ENCODE data around the gene SETD2.

Gene SETD2

DNA sequence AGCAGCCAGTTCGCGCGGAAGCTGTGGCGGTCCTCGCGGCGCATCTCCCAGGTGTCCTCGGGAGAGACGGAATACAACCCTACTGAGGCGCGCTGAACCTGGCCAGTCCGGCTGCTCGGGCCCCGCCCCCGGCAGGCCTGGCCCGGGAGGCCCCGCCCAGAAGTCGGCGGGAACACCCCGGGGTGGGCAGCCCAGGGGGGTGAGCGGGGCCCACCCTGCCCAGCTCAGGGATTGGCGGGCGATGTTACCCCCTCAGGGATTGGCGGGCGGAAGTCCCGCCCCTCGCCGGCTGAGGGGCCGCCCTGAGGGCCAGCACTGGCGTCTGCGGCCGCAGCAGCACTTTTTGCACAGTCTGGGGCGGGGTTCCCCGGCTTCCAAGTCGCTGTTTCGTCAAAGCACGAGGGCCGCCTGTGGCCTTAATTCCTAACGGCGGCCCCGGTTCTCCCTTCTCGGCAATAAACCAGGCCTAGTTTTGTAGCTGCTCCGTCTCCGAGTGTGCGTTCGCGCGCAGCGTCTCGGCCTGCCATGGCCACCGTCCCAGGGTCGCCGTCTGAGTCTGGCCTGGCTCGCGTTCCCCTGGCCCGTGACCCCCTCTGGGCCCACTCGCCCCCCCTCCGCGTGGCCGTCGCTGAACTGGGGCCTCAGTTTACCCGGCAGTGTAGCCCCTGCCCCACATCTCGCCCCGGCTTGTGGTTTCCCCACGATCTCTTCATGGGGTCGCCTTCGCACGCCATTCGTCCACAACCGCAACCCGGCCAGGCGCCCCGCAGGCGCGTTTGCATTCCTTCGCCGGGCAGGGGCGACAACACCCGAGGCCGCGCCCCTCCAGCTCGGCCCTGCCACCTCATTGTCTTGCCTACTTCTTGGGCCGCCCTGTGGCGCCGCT lies 154.4 kb downstream of the SETD2 start:
- DNase-seq (ENCODE audit: low read depth in 2 of 2), result peak; percentile 45 to 73

DNA sequence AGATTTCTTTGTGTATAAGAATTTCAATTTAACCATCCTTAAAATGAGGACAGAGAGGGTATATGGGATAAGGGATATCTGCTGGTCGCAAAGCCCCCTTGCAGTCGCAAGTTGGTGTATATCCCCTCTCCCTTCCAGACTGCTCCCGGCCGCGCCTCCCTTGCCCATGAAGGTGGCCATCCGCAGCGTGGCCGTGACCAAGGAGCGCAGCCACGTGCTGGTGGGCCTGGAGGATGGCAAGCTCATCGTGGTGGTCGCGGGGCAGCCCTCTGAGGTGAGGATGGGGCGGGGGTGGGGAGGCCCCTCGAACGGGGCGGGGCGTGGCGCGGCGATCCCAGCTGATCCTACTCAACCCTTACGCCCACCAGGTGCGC lies 155.1 kb downstream of the SETD2 start:
- no peak for DNase-seq (ENCODE audit: low read depth in 2 of 2)

DNA sequence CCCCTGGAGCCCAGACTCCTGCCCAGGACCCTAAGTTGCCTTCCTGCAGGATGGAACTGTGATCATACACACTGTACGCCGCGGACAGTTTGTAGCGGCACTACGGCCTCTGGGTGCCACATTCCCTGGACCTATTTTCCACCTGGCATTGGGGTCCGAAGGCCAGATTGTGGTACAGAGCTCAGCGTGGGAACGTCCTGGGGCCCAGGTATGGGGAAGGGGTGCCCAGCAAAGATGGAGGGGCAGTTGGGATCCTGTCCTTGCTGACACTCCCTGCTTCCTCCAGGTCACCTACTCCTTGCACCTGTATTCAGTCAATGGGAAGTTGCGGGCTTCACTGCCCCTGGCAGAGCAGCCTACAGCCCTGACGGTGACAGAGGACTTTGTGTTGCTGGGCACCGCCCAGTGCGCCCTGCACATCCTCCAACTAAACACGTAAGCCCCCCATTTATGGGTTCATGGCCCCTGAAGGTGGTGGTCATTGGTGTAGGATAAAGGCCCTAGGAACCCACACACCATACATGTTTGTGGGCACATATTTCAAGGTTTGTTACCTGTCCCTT lies 155.6 kb downstream of the SETD2 start:
- DNase-seq (ENCODE audit: low read depth in 2 of 2), result no peak

DNA sequence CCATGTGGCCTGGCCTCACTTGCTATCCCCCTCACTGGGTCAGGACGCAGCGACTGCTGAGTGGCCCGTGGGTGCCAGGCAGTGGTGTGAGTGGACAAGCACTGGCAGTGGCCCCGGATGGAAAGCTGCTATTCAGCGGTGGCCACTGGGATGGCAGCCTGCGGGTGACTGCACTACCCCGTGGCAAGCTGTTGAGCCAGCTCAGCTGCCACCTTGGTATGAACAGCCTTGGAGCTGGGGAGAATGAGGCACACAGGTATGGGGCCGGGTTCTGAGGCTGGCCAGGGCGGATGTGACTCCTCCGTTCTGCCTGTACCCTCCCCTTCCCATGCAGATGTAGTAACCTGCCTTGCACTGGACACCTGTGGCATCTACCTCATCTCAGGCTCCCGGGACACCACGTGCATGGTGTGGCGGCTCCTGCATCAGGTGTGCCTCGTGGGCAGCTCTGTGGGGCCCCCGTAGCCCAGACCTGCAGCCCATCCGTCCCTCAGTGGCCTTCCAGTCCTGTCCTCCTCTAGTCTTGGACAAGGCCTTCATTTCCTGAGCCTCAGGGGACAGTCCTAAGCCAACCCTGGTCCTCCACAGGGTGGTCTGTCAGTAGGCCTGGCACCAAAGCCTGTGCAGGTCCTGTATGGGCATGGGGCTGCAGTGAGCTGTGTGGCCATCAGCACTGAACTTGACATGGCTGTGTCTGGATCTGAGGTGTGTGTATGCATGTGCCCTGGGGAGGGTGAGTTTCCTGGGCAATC lies 156.3 kb downstream of the SETD2 start:
- no peak for DNase-seq (ENCODE audit: low read depth in 2 of 2)

DNA sequence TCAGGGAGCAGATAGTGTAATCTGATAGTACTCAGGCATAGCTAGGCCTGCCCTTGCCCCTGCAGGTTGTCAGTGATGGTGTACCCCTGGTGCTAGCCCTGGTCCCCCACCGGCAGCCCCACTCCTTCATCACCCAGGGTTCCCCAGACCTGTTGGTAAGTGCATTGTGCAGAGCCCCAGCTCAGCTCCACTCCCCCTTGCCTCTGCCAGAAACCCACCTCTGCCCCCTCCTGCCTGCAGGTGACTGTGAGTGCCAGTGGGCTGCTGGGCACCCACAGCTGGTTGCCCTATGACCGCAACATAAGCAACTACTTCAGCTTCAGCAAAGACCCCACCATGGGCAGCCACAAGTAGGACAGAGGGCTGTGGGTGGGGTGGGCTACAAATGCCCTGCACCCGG lies 156.9 kb downstream of the SETD2 start:
- no peak for DNase-seq (ENCODE audit: low read depth in 2 of 2)

DNA sequence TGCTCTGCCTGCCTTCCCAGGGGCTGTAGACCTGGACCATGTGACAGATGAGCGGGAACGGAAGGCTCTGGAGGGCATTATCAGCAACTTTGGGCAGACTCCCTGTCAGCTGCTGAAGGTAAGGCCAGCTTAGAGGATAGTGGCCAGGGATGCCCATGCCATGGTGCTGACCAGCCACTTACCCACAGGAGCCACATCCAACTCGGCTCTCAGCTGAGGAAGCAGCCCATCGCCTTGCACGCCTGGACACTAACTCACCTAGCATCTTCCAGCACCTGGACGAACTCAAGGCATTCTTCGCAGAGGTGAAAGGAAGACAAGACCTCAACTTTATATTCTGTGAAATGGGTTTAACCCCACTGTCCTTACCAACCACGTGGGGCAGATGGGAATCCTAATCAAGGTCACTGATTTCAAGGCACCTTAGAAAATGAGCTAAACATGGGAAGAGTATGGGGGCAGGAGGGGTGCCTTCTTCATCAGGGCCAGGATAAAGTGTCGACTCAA lies 157.7 kb downstream of the SETD2 start:
- DNase-seq (ENCODE audit: low read depth in 2 of 2), result no peak

DNA sequence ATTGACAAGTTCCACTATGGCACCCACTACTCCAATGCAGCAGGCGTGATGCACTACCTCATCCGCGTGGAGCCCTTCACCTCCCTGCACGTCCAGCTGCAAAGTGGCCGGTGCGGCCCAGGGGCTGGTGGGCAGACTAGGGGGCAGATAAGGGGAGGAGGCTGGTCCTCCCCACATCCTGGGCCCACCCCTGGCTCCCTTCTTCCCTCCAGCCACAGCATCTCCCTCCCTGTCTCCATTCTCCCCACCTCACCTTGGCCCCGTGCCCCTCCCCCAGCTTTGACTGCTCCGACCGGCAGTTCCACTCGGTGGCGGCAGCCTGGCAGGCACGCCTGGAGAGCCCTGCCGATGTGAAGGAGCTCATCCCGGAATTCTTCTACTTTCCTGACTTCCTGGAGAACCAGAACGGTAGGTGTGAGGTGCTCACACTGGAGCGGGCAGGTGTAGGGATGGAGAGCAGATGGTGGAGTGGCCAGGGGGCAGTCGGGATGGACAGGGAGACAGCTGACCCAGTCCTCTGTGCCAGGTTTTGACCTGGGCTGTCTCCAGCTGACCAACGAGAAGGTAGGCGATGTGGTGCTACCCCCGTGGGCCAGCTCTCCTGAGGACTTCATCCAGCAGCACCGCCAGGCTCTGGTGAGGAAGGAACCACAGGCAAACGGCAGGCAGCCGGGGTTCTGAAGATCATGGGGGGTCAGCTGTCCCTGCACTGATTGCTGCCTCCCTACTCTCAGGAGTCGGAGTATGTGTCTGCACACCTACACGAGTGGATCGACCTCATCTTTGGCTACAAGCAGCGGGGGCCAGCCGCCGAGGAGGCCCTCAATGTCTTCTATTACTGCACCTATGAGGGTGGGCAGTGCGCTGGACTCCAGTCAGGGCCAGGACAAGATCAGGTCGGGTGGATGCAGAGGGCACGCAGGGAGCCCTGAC lies 158.4 kb downstream of the SETD2 start:
- no peak for DNase-seq (ENCODE audit: low read depth in 2 of 2)

DNA sequence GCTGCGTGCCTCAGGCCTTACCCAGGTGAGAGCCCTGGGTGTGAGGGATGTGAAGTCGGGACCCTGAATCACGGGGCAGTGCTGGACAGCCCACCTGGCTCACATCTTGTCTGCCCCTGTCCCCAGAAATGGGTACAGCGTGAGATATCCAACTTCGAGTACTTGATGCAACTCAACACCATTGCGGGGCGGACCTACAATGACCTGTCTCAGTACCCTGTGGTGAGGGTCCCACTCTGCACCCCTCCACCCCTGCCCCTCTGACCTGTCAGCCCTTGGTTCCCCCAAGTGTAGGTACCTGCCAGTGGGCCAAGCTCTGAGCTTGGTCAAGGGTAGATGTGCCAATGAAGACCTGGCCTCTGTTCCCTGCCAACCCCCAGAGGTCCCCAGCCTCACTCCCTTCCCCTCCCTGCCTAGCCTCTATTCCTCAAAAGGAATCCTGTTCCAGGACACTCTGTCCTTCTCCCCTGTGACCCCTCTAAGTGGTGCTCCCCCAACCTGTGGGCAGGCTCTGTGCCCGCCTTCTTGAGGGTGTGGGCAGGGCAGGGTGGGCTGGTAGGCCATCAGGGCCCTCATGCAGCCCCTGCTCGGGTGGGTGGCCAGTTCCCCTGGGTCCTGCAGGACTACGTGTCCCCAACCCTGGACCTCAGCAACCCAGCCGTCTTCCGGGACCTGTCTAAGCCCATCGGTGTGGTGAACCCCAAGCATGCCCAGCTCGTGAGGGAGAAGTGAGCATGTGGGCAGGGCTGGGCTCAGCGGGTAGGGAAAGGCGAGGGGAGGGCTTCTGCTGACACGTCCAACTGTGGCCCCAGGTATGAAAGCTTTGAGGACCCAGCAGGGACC lies 159.3 kb downstream of the SETD2 start:
- no peak for DNase-seq (ENCODE audit: low read depth in 2 of 2)

DNA sequence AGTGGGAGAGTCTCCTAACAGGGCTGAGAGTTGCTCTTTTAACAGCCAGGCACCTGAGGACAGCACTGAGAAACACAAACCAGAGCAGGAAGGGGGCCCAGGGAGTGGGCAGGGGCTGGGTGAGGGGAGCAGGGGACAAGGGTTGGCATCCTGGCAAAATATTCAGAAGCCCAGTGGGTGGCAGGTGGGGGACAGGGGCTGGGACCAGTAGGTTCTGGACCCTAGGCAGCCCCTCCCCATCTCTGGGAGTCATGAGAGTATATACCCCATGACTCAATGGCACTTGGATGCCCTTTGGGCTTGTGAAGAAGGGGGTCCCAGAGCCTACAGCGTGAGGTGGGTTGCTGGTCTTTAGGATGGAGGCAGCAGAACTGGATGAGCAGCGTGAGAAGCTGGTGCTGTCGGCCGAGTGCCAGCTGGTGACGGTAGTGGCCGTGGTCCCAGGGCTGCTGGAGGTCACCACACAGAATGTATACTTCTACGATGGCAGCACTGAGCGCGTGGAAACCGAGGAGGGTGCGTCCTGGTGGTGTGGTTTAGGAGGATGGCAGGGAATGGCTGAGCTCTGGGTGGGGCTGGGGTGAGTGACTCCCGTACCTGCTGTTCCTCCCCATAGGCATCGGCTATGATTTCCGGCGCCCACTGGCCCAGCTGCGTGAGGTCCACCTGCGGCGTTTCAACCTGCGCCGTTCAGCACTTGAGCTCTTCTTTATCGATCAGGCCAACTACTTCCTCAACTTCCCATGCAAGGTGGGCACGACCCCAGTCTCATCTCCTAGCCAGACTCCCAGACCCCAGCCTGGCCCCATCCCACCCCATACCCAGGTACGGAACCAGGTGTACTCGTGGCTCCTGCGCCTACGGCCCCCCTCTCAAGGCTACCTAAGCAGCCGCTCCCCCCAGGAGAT lies 160.2 kb downstream of the SETD2 start:
- DNase-seq (ENCODE audit: low read depth in 2 of 2), result no peak

DNA sequence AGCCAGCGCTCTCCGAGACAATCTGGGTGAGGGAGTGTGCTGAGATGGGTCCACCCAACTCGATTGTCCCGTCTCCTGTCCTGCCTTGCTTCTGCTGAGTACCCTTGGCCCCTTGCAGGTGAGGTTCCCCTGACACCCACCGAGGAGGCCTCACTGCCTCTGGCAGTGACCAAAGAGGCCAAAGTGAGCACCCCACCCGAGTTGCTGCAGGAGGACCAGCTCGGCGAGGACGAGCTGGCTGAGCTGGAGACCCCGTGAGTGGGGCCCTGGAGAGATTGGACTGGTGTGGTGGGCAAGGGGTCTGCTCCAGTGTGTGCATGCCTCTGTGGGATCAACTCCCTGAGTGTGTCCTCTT lies 160.9 kb downstream of the SETD2 start:
- DNase-seq (ENCODE audit: low read depth in 2 of 2), result no peak

DNA sequence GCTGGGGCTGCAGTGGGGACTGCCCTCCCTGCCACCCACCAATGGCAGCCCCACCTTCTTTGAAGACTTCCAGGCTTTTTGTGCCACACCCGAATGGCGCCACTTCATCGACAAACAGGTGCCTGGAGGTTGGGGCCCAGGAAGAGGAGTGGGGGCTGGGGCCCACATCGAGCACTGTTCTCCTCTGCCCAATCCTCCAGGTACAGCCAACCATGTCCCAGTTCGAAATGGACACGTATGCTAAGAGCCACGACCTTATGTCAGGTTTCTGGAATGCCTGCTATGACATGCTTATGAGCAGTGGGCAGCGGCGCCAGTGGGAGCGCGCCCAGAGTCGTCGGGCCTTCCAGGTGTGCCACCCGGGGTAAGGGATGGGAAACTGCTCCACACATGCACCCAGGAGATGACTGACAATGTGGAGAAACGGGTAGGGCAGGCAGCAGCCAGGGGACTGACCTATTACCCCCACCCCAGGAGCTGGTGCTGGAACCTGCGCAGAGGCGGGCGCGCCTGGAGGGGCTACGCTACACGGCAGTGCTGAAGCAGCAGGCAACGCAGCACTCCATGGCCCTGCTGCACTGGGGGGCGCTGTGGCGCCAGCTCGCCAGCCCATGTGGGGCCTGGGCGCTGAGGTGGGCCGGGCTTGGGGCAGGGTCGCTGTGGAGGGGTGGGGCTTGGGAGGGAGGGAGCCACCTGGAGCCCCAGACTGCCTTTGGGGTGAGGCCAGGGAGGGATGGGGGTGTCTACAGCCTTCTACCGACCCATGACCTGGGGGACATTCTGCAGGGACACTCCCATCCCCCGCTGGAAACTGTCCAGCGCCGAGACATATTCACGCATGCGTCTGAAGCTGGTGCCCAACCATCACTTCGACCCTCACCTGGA lies 161.5 kb downstream of the SETD2 start:
- no peak for DNase-seq (ENCODE audit: low read depth in 2 of 2)

DNA sequence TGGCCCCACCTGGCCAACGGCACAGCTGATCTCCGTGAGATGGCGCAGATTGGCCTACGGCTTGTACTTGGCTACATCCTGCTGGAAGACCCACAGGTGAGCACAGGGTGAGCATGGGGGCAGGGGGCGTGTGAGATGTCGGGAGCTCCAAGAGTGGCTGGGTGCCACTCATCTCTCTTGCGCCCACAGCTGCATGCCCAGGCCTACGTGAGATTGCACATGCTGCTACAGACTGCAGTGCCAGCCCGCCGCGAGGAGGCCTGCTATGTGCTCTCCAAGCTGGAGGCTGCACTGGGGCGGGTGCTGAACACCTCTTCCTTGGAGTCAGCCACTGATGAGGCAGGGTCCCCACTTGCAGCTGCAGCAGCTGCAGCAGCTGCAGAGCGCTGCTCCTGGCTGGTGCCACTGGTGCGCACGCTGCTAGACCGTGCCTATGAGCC lies 162.2 kb downstream of the SETD2 start:
- no peak for DNase-seq (ENCODE audit: low read depth in 2 of 2)

DNA sequence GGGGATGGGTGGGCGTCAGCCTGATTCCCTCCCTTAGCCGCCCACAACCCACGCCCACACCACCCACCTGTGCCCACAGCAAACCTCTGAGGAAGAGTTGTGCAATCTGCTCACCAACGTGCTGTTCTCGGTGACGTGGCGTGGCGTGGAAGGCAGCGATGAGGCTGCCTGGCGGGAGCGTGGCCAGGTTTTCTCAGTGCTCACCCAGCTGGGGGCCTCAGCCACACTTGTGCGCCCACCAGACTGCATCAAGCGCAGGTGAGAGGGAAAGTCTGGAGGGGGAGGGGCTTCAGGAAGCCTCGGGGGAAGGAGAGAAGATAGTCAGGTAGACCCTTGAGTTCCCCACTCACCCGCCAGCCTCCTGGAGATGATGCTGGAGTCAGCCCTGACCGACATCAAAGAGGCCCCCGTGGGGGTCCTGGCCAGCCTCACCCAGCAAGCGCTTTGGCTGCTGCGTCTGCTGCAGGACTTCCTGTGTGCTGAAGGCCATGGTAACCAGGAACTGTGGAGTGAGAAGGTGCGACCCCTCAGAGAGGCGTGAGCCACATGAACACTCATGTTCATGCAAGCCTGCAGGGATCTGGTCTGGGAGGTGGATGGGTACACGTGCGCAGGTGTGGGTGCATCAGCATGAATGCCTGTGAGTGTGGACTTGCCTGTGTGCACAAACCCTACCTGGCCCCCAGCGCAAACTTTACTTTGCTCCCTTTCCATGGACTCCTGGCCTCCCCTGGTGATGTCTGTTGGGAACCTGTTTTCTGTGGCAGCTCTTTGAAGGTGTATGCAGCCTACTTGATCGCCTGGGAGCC lies 162.8 kb downstream of the SETD2 start:
- no peak for DNase-seq (ENCODE audit: low read depth in 2 of 2)

DNA sequence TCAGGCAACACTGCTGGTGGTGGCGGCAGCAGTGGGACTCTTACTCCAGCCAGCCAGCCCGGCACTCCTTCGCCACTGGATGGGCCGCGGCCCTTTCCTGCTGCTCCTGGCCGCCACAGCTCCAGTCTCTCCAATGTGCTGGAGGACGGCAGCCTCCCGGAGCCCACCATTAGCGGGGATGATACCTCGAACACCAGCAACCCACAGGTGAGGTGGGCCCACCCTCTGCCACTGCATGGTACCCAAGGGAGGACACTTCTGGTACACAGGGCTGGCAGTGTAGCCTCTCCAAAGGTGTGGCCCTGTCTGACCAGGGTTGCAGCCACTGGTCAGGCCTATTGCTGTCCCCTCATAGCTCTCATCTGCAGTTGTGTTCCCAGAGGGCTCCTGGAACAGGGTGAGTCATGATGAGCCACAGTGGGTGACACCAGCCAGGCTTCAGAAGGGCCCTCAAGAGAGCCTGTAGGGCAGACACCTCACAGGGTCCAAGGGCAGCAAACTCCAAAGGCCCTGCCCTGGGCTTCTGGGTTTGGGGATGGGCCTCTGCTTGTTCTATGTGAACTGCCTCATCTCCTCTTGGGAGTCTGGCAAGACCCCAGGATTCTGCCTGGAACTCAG lies 163.6 kb downstream of the SETD2 start:
- no peak for DNase-seq (ENCODE audit: low read depth in 2 of 2)

DNA sequence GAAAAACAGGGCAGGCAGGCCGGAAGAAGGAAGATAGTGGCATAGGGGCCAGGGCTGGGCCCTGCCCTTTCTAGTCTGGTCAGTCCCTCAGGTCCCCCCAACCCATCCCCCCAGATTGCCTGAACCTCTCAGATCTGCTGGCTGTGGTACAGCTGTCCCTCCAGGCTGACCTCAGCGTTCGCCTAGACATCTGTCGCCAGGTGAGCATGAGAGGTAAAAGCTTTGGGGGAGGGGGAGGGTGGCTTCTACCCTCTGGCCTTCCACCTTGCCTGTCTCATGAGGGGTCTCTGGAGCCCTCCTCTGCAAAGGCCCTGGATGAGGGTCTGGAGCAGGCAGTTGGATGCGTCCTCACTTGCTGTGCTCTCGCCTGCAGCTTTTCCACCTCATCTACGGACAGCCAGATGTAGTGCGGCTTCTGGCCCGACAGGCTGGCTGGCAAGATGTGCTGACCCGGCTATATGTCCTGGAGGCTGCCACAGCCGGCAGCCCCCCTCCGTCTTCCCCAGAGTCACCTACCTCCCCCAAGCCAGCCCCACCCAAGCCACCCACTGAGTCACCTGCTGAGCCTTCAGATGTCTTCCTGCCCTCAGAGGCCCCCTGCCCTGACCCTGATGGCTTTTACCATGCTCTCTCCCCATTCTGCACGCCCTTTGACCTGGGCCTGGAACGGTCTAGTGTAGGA lies 164.3 kb downstream of the SETD2 start:
- no peak for DNase-seq (ENCODE audit: low read depth in 2 of 2)

DNA sequence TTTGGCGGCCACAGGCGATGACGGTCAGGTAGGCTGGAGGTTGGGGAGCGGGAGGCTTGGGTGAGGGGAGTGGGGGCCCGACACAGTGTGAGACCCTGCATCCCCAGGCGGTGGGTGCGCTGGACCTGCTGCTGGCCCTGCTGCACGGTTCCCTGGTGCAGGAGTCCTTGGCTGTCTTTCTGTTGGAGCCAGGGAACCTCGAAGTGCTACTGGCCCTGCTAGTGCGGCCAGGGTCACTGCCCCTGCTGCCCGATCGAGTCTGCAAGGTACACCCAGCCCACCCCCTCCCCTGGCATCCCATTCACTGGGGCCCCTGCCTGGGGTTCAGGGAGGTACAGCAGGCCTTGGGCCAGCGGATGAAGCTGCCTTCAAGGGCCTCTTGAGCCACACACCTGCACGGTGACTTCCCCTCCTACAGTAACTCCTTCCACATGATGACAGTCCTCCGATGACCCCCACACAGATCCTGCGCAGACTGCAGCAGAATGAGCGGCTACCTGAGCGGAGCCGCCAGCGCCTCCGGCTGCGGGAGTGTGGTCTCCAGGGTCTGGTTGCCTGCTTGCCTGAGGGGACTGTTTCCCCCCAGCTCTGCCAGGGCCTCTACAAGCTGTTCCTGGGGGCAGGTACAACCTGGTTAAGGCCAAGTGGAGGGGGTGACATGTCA lies 164.9 kb downstream of the SETD2 start:
- DNase-seq (ENCODE audit: low read depth in 2 of 2), result no peak

All from stimulated activated CD8-positive, alpha-beta memory T cell treated with anti-CD3 and anti-CD28 coated beads, Interleukin-7, amount 100 ng/mL, for 4 hours (primary cell).